Epidermal melanocyte (primary cell): ENCODE measurements around the gene LYPD8.

ENCODE experiments used
- DNase-seq: peaks from one replicate; pipeline ENCODE4 v3.0.0; 2011; ENCODE audit warnings: low spot score; ENCODE audit not compliant: insufficient read length

Gene LYPD8

DNA sequence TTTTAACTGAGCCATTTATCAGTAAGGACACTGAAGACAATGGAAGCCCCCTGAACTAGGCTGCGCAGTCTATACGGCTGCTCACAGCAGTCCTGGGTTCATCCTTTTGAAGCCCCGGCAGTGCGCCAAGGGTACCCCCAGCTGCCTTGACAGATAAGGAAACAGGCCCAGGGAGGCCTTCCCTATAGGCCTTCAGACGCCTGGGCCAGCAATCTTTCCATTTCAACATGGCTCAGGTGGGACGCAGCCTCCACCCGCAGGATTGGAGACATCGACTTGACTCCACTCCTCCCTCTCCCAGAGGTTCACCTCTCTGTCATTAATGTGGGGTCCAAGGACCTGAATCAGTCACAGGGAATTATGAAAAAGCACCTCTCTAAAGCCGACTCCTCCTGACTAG is 2.8 kb upstream of the LYPD8 start:
- no peak for DNase-seq

- DNase-seq = no peak
Observed at GRCh38 chr1:248757784-248758195, 2.2 kb upstream of the LYPD8 start.

GRCh38 chr1:248756636-248757035 is 1.1 kb upstream of the LYPD8 start:
- DNase-seq = no peak

- no peak for DNase-seq
Observed at GRCh38 chr1:248756151-248756550, 592 bp upstream of the LYPD8 start.

DNA sequence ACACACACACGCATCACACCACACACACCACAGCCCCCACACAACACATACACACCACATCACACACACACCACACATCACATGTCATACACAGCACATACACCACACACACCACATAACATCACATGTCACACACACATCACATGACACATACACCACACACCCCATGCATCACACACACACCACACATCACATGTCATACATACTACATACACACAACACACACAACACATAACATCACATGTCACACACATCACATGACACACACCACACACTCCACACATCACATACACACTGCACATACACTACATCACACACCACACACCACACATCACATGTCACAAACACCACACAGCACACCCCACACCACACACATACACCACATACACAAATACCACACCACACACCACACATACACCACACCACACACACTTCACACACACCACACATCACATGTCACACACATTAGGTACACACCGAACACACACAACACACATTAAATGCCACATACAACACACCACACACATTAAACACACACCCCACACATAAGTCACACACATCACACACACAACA is 1.8 kb downstream of the LYPD8 start:
- DNase-seq = no peak

- DNase-seq = no peak
Observed at GRCh38 chr1:248753029-248753594, 2.4 kb downstream of the LYPD8 start.

DNA sequence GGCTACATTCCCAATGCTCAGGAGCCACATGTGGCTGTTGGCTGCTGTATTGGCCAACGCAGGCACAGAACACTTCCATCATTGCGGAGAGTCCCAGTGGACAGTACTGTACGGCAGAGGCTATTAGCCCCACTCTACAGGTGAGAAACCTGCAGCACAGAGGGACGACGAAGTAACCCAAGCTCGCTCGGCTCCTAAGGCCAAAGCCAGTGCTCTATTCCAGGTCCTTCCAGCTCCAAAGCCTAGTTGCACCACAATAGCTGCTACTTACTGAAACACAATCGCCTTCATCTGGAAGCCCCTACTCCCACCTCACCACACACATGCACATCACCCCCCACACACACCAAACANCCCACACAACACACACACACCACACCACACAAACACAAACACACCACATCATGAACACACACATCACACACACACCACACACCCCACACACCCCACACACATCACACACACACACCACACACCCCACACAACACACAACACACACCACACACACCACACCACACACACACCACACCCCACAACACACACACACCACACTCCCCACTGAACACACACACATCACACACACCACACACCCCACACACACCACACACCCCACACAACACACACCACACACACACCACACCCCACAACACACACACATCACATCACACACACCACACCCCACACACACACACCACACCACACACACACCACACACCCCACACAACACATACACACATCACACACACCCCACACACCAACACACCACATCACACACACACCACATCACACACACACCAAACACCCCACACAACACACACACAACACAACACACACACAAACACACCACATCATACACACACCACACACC is 3.2 kb downstream of the LYPD8 start:
- no peak for DNase-seq

- no peak for DNase-seq
Observed at GRCh38 chr1:248751635-248752034, 3.9 kb downstream of the LYPD8 start.

DNA sequence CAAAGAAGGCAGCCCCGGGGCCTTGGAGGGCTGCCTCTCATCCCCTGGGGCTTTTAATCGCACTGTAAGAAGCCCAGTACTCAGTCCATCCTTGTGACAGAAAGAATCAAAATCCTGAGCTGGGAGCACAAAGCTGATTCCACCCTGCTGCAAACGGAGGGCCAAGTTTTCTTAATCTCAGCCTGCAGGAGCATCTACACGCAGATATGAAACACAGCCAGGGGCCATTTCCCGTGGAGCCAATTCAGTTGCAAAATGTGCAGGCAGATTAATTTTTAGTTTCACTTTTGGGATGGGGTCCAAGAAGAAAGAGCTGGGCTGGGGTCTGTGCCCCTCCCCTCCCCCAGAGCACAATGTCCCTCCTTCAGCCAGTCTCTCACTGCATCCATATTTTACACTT is 4.4 kb downstream of the LYPD8 start:
- peak; percentile 29 for DNase-seq

DNA sequence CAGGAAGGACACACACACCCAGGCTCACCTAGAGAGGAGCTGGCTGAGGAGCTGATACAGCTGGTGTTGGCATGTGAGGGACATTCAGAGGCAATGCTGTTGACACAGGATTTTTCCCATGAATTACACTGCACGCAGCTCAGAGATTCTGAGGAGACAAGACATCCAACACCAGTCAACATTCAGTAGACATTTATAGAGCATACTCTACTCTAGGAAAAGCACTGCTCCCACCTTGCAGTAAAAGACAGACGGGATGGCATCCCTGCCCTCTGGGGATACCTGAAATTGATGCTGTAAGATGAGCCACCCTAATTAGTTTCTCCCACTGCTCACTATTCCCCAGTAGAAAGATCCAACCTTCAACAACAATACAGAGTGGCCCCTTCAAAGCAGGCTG is 5.1 kb downstream of the LYPD8 start:
- DNase-seq = no peak

- no peak for DNase-seq
Observed at GRCh38 chr1:248748211-248748610, 7.3 kb downstream of the LYPD8 start.

GRCh38 chr1:248740876-248741275 is 14.7 kb downstream of the LYPD8 start:
- DNase-seq = no peak

- no peak for DNase-seq
Observed at GRCh38 chr1:248739572-248740205, 15.9 kb downstream of the LYPD8 start.

DNA sequence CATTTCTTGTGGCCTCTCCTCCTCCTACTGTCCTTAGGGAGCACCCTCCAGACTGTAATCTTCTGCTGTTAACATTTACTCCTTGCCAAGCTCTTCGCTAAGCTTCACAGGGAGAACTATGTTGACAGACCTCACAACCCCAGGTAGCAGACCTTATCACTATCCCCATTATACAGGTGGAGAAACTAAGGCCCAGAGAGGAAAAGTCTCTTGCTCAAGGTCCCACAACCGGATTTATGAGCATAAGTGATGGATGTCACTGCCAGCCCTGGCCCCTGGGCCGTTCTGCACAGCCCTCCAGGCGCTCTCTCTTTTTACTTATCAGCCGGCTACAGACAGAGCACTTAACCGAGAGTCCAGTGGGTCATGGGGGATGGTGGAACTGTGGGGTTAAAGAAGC is 18.1 kb downstream of the LYPD8 start:
- DNase-seq = no peak

DNA sequence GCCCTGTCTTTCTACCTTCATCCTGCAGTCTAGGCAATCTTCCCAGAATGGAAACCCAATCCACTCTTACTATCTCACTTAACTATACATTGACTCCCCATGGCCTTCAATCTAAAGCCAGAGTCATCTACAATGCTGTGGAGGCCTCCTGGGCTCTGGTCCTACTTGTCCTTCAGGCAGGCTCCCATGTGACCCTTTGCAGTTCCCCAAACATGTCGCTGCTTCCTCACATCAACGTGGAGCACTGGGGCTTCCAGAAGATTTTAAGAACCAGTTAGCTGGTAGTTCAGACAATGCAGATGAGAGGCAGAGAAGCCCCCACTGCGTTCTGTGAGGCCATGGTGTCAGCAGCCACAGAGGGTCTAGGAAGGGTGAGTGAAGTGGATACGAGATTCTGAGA is 18.6 kb downstream of the LYPD8 start:
- DNase-seq = no peak

DNA sequence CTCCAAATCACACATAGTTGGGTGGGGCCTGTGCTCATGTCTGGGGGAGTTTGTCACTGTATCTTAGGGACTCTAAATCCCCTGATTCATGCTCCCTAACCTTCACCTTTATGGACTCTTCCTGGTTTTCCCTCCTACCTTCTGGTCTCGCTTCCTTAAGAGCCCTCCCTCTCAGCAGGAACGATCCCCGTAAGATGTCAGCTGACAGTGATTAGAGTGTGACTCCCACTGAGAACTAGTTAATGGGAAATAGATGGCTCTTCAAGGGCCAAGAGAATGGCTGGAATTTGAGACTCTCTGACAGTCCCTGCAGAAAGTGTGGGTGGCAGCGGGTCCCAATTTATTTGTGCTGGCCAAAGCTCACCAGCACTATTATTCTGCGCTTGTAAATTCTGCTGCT is 22.0 kb downstream of the LYPD8 start:
- DNase-seq = no peak

DNA sequence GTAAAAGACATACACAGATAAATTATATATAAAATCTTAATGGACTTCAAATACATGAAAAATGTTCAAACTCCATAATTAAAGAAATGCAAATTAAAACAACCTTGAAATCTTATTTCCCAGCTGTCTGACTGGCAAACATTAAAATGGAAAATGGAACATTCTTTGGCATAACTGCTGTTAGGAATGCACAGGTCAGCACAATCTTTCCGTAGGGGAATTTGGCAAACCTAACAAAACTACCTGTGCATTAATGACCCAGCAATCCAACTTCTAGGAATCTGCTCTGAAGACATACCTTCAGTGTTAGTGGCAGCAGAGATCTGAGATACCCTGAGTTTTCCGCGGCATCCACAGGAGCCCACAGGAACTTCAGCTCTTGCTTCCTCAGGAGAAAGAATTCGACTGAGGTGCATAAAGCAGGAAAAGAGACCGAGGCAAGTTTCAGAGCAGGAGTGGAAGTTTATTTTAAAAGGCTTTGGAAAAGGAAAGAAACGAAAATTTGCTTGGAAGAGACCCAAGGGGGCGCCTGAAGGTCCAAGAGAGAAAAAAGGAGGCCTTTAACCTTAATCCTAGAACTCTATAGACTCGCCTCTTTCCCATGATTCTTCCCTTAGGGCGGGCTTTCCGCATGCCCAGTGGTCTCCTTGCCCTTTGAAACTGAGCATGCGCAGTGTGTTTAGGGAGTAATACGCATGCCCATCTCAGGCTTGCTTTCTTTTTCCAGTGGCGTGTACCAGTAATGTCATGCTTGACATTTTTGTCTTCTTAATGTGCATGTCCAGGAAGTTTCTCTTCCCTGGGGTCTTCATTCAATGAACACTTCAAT is 24.8 kb downstream of the LYPD8 start:
- no peak for DNase-seq

DNA sequence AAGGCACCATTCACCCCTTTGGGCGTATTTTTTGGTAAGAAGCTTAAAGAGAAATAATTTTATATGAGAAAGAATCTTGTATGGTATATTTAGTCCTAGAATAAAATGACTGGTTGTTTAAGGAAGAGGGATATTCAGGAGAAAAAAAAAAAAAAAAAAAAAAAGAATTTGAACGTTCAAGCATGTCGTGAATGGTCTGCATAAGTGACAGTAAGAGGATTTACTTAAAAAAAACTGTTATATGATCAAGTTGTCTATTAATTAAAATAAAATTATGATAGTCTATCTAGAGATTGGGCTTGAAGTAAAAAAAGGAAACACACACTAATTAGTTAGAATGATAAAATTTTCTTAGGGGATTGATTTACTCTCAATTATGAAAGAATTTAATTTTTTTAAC is 41.3 kb downstream of the LYPD8 start:
- no peak for DNase-seq

DNA sequence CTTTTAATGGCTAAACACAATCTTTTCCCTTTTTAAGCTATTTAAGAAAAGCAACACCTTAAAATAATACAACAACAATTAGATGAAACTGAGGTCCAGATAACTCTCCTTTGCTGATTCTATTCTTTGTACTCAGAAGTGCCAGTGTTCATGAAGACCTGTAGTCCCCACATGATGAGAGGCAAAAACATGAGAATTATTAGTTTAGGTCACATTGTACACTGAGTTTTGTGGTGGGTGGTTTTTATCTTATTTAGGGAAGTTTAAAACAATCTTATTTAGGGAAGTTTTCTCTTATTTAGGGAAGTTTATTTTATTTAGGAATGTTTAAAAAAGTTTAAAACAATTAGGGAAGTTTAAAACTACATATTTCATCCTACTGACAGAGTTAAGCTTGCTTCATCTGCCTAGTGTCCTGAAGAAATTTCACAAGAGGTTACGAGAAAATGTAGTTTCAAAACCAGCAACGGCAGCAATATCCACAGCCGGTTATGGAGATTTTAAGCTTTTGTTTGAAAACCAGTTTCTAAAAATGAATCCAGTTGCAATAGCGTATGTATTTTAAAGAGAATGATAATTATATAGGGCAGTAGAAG is 45.2 kb downstream of the LYPD8 start:
- no peak for DNase-seq

DNA sequence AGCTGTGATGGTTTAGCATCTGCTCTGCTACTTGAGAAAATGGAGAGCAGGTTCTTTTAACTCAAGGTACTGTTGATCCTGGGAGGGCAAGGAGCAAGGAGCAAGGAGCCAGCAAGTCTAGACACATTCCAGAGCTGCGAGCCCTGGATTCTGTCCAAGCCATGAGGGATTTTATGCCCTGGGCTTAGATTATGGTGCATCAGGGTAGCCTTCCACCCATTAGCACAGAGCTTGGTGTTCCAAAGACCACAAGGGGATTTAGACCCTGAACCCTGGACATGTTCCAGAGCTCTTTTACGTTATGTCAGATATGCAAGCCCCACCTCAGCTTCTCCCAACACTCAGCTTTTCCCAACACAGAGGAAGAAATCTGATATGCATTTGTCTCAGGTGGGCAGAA is 51.0 kb downstream of the LYPD8 start:
- DNase-seq = no peak

DNA sequence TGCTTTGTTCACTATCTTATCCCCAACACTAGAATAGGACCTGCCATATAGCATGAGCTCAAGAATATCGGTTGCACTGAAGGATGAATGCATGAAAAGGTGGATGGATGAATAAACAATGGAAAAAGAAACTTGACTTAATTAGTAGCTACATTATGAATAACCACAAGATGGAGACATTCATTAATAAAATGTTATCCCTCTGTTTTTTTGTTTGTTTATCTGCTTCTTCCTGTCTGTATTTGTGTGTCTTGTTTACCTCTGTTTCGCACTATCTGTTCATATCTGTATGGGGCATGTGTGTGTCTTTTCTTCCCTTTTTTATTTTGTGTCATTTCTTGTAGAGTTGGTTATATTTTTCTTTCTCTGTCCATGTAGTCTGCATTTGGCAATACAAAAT is 51.9 kb downstream of the LYPD8 start:
- no peak for DNase-seq
